ENCODE measurements around the gene FAM89A.

DNA sequence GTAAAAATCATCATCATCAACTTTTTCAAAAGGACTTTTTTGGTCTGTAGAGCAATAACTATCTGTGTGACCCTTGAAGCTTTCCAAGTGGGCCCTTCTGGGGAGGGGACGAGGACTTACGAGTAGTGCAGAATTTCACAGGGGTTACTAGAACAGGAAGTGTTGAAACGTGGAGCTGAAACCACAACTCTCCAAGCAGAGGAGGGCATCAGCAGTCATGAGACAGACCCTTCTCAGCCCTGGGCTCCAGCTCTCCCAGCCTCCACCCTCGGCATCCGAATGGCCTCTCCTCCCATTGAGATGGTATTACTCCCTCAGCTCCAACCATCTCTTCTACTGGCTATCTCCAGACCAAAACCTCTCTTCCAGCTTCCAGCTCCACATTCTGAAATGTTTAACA, 3.6 kb downstream of the FAM89A start:
- no peak for TF ChIP-seq TAF1 (IDR thresholded peaks at IDR 0.05; ENCODE audit: borderline replicate concordance, insufficient read depth, low read length)
- no peak for TF ChIP-seq POLR2AphosphoS5 (IDR thresholded peaks at IDR 0.05; ENCODE audit: low read depth, low read length)
- no peak for TF ChIP-seq REST (IDR thresholded peaks at IDR 0.05; ENCODE audit: insufficient read depth in 1 of 2, low read depth in 2 of 2, low read length in 2 of 2)

All from PFSK-1 (cell line).